GM15510 (cell line): ENCODE data around the gene TM9SF3.

Source experiments
- POLR2A ChIP-seq: IDR thresholded peaks from 3 replicates; pipeline ENCODE4 v1.6.1; 2011; ENCODE audit warnings: borderline replicate concordance; ENCODE audit not compliant: insufficient read length; ENCODE audit errors: extremely low read depth

Gene TM9SF3

GRCh38 chr10:96584474-96584873, 2.3 kb downstream of the TM9SF3 start:
- no peak for TF ChIP-seq POLR2A

- no peak for TF ChIP-seq POLR2A
Measured at GRCh38 chr10:96584035-96584434, 2.8 kb downstream of the TM9SF3 start.

DNA sequence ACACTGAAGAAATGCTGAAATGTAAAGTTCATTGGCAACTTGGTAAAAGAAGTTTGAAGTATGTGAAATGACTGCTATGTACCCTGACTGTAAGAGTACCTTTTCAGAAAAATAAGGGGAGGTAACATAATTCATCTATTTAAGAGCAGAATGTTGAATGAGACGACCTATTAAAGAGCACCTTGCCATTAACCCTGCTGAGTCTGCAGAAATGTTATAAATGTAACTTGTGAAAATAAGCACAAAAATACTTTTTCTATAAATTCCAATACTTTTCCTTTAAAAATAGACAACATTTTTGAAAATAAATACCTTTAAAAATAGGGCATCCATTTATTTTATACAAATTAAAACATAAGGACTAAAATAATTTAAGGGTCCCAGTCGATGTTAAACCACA, 7.7 kb downstream of the TM9SF3 start:
- TF ChIP-seq POLR2A = no peak

GRCh38 chr10:96578633-96579032, 8.2 kb downstream of the TM9SF3 start:
- TF ChIP-seq POLR2A = no peak

- TF ChIP-seq POLR2A = no peak
Measured at GRCh38 chr10:96578022-96578421, 8.8 kb downstream of the TM9SF3 start.

DNA sequence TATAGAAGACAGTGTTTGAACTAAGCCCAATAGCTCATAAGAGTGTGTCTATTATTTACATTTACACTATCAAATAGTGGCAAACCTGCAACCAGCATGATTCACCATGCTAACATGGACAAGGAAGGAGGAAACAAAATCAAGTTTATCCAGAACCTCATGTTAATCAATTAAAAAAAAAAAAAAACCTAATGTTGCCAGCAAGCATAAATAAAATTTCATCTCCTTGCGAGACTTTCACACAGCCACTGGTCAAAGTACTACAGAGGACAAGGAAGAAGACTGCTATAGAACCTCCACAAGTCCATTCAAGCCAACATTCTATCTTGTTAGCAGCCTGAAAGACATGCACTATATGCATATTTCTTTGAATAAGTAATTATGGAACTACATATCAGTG, 9.7 kb downstream of the TM9SF3 start:
- no peak for TF ChIP-seq POLR2A

GRCh38 chr10:96576277-96576980, 10.4 kb downstream of the TM9SF3 start:
- no peak for TF ChIP-seq POLR2A

- TF ChIP-seq POLR2A = no peak
Measured at GRCh38 chr10:96573036-96573435, 13.8 kb downstream of the TM9SF3 start.

DNA sequence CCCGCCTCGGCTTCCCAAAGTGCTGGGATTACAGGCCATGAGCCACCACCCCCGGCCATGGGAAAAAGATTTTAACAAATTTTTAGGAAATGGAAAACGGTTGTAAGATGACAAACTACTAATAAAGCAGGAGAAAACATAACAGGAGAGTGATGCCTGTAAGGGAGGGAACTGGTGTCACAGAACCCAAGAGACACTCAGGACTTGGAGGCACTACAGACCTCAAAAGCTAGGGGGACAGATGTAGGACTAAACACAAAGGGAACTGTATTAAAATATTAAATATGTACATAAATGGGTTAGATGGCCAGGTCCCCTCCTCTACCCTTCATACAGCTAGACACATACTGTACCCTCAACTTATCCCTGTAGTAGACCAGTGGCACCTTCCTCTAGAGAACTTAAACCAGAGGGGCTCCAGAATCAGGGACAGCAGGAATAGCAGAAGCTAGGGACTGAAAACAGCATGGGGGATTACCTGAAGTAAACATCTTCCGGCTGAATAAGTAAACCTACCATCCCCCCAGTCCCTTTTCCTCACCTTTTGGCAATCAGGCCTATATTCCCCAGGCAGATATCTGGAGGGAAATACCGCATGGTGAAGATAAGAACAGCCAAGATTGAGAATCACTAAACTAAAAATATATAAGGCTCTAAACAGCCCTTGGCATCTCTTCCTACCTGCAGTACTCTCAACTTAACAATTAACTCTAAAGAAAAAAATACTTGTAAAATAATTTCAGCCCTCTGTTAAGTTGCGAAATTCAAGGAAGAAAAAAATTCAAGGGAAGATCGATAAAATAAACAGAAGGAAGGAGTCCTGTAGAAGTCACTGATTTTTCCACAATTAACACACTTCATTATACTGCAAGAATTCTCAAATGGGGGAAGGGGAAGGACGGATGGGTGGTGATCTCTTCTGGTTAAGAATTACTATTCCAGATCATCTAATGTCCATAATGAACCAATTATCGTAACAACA, 15.5 kb downstream of the TM9SF3 start:
- TF ChIP-seq POLR2A = no peak

GRCh38 chr10:96570511-96570910, 16.3 kb downstream of the TM9SF3 start:
- no peak for TF ChIP-seq POLR2A

- TF ChIP-seq POLR2A = no peak
Measured at GRCh38 chr10:96568402-96568801, 18.4 kb downstream of the TM9SF3 start.

GRCh38 chr10:96565774-96566173, 21.0 kb downstream of the TM9SF3 start:
- no peak for TF ChIP-seq POLR2A

DNA sequence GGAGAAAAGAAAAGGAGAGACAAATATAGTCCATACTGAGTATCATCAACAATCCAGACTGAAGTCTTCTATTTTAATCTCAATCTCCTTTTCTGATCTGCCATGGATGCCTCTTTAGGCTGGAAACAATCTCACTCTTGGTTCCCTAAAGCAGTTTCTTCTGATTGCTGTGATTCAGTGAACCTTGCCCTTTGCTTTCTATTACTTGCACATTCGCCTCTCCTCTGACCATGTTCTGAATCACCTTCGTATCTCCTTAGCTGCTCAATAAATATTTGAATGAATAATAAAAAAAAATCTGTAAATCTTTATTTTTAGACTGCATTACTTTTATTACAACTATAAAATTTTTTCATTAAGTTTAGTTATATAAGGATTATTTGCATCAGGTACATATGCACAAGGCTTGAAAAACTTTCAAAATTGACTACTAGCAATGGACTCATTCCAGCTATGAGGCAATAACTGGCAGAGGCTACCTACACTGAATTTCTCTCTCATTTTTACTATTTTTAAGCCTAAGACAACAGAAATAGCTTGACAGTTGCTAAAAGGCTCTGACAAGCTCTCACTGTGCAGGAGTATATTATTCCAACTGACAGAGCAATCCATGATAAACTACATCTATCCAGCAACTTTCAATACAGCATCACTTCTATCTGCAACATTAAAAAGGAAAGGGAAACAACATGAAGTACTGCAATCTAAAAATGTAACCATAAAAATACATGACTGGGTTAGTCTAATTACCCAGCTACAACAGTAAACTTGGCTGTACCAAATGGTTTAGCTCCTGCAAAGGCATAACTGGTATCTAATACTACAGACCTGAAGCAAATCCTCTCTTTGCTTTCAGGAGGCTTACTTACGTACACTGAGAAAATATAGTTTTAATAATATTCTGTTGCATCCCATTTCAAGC, 25.6 kb downstream of the TM9SF3 start:
- no peak for TF ChIP-seq POLR2A

GRCh38 chr10:96560489-96560888, 26.3 kb downstream of the TM9SF3 start:
- TF ChIP-seq POLR2A = no peak

- no peak for TF ChIP-seq POLR2A
Measured at GRCh38 chr10:96556003-96556402, 30.8 kb downstream of the TM9SF3 start.
